ENCODE measurements around the gene PCBP3.
A peak's percentile ranks its signal among the peaks of the same experiment; 100 is the strongest.

The PCBP3 gene

DNA sequence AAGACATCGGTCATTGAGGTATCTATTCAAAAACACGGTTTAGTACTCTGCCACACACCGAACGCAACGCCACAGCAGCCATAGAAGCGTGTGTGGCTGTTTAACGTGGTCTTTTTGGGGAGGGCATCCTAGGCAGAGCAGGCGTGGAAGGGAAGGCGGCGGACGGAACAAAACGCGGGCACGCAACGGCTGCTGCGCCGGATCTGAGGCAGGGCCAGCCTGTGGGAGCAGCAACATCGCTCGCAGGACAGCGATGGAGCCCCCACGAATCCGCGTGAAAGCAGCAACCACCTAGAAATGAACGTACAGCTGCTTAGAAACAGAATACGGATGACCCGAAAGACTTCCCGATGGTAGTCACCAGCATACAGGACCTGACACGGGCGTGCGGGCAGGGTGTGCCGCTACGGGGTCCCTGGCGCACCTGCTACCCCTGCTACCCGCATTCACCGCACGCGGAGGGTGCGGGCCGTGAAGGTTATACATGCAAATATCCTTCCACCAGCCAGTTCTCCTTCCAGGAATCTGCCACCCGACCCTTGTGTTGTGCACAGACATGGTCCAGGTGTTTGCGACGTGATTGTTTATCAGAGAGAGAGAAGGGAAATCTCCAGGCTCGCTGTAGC is 223.6 kb downstream of the PCBP3 start:
- DNase-seq = no peak

DNA sequence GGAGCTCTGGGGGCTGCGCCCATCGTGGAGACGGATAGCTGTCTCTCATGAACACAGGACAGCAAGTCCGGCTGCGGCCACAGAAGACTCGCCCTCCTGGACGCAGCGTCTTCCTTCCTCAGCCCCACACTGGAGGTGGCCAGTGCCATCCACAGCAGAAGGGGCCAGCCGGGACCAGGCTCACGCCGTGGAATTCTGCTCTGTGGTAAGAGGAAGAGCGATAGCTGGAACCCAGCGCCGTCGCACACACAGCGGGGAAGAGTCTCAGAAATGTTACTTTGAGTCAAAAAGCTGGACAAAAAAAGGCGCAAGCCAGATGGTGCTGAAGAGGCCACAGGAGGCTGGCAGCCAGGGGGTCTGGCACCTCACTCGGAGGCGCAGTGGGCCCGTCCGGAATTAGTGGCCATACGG is 224.2 kb downstream of the PCBP3 start:
- DNase-seq = no peak

DNA sequence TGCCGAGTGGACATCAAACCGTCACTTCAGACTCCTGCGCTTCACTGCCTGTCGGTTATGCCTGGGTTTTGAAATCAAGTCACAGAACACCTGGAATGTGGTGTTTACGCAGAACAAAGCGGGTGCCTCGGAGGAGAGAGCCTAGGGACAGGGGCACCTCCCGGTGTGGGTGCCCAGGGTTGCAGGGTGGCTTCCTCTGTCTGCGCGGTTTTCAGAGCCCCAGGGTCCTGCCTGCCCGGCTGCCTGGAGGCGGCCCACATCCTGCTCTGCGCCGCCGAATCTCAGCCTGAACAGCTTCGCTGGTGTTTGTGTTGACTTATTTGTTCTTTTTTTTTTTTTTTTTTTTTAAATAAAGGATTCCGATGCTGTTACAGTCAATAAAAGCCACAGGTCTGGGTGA is 224.6 kb downstream of the PCBP3 start:
- no peak for DNase-seq

DNA sequence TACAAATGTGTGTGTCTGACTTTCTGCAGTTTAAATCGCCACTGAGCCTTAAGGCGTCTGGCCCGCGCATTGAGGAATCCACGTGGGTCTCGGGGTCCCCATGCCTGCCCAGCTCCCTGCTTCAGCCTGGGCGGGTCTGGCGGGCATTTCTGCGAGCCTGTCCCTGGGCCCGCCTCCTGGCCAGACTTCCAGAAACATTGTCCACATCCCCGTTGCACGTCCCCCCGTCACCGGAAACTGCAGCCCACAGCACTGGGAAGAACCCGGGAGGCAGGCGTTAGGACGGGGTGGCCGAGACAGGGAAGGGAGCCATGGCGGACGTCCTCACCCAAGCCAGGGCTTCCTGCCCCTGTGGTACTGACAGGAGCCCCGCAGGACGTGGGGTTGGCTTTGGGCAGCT is 225.0 kb downstream of the PCBP3 start:
- DNase-seq = no peak

DNA sequence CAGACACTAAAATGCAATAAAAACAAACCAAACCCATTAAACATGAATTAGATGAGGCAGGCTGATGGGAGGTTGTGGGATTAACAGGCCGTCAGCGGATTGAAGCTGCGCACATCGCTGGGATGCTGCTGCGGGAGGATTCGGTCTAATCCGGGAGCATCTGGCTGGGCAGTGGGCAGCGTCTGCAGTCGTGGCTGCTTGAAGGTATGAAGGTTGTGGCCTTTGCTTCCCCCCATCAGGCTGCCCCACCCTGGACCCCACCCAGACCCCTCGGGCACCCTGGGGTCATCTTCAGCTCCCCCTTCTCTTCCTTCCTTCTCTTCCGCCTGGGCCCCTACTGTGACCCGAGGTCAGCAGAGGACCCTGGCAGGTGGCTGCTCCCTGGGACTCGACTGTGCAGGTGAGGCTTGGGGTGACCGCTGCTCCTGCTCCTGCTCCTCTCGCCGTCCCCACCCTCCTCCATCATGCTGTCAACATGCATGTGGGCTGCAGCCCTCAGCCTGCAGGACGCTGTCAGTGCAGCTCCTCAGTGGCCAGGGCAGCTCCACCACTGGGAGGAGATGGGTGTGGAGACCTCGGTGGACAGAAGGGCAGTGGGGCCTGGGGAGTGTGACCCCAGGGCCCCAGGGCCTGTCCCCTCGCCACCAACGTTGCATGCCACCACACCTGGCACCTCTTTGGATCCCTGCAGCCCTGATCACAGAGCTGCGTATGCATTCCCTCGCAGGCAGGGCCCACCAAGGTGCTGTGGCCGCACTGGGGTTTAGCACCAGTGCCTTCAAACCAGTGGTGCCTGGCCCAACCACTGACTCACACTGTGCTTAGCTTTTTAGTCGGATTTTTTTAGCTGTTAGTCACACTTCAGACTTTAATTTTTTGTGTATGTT is 225.8 kb downstream of the PCBP3 start:
- DNase-seq = no peak

DNA sequence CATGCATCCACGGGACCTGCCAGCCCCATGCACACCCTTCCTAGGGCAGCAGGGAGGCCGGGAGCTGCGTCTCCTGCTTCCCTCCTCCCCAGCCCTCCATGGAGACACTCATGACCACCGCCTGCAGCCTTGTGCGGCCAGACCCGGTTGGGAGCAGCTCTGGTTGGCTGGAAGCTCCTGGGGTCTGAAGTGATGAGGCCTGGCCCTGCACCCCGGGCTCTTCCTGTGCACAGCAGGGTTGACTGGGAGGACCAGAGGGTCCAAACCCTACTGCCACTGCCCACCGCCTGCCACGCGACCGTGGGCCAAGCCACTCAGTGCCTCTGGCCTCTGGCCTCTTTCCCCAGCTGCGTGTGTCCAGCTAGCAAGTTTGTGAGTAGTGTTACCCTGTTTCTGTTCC is 226.9 kb downstream of the PCBP3 start:
- DNase-seq = no peak

DNA sequence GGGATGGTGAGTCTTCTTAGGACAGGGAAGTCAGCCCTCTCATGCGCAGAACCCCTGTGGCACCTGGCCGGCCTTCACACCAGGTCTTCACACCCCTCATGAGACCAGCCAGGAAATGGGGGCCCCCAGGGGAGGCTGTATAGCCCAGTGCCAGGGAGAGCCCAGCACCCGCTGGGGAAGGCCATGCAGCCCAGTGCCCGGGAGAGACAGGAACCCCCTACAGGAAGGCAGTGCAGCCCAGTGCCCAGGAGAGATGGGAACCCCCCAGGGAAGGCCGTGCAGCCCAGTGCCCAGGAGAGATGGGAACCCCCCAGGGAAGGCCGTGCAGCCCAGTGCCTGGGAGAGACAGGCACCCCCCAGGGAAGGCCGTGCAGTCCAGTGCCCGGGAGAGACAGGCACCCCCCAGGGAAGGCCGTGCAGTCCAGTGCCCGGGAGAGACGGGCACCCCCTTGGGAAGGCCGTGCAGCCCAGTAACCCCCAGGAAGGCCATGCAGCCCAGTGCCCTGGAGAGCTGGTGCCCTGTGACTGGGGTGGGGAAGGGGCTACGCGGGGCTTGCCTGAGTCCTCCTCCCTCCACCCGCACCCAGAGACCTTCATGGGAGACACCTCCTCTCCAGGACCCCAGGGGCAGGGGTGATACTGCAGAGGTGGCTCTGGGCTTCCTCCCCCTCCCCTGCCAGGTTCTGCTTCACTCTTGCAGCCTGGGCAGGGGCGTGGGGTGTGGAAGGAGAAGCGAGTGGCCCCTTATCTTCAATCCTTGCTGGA is 227.5 kb downstream of the PCBP3 start:
- no peak for DNase-seq

DNA sequence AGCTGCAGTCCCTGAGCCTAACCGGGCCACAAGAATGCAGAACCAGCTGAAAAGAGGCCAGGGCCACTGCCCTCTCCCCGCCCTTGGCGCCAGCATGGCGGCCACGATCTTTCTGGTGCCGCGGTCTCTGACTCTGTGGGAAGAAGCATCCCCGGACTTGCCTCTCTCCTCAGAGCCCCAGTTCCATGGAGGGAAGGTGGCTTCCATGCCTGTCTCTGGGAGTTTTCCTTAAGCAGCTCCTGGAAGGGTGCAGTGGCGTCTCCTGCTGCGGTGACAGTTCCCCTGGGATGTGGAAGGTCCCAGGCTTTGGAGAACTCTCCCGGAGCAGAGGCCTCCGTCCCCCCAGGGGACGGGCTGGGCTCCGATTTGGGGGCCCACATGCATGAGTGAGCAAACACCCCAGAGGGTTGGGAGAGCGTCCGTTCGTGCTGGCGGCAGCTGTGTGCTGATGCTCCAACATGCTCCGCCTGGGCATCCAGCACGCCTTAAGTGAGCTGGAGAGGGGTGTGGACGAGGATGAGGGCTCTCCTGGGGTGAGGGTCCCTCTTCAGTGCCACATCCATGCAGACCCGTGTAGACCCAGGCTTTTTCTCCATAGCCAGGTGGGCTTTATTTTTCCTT is 228.2 kb downstream of the PCBP3 start:
- DNase-seq = no peak

DNA sequence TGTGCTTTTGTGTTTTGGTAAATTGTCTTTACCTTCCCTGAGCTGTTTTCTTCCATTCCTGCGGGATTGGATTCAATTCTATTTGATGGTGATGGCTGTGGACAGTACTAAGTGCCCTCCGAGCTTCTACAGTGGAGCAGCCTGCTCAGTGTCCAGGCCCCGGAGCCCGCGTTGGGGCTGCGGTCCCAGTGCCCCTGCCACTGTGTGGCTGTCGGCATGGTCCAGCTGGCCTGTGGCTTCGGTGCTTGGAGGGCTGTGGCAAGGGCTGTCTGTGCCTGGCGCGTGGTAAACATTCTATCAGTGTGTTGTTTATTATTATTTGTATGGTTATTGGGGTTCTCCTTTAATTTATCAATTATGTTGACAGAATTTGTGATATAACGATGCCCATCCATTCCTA is 228.9 kb downstream of the PCBP3 start:
- DNase-seq = no peak

DNA sequence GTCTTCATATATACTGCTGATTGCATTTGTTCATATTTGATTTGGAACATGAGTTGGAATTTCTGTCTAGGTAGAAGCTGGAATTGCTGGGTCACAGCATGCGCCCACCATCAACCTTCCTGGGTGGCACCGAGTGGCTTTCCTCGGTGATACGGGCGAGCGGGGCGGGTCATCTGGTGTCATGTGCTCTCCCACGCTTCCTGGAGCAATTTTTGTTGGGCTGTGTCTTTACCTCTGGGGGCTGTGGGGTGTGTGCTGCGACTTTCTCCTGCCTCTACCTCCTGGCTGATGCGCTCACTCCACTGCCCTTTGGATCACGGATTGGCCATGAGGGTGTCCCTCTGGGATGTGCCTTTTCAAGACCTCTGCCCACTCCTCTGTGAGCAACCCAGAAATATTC is 229.4 kb downstream of the PCBP3 start:
- no peak for DNase-seq

DNA sequence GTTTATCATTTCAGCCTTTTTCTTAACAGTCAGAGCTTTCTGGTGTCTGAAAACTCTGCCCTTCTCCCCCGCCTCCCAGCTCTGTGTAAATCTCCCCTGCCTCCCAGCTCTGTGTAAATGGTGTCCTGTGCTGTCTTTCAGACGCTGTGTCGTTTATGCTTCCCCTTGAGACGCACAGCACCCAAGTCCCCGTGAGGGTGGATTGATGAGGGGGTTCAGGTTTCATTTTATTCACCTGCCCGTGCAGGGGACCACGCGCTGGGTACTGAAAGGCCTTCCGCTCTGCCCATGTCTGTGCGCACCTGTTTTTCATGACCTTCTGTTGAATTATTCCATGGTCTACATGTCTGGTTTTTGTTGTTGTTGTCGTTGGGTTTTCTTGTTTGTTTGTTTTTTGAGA is 229.9 kb downstream of the PCBP3 start:
- no peak for DNase-seq

DNA sequence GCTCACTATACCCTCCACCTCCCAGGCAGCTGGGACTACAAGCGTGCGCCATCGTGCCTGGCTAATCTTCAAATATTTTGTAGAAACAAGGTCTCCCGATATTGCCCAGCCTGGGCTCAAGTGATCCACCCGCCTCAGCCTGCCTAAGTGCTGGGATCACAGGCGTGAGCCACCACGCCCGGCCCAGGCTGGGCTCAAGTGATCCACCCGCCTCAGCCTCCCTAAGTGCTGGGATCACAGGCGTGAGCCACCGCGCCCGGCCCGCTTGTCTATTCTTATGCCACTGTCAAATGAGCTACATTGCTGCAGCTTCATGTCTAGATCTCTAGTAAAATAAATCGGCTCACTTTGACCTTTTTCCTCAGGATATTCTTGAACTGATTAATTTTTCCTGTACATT is 230.3 kb downstream of the PCBP3 start:
- no peak for DNase-seq

DNA sequence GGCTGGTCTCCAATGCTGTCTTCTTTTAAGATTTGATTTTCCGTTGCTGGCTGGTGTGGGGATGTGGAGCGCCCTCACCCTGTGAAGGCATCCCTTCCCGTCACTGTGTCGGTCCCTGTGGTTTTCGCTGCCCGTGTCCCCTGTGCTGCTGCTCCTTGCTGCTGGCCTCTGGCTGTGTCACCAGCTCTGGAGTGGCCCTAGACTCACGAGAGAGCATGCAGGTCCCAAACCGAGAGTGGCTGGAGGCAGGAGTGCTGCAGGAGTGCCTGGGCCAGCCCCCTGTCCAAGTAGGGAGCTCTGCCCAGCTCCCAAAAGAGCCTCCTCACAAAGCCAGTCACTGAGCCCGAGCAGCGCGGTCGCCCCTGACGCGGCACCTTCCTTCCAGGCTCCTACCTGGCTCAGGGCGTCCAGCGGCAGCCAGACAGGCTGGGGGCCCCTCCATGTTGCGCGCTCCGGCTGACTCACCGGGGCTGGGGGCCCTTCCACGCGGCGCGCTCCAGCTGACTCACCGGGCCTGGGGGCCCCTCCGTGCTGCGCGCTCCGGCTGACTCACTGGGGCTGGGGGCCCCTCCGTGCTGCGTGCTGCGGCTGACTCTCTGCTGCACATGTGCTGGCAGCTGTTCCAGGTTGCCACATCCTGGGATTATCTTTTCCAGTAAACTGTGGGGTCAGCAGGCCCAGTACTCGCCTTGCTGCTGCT is 231.3 kb downstream of the PCBP3 start:
- no peak for DNase-seq

DNA sequence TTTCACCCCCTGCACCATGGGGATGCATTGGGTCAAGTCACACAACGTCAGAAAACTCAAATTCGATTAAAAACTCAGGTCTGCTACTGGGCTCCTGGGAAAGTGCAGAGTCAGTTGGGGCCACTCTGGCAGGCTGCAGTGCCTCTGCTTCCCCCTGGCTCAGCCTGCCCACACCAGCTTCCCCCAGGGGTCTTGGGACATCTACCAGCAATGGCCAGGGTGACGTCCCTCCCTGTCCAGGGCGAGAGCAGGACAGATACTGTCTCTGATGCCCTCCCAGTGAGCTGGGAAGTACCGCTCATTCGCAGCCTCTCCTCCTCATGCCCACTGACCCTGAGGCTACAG is 231.9 kb downstream of the PCBP3 start:
- no peak for DNase-seq

DNA sequence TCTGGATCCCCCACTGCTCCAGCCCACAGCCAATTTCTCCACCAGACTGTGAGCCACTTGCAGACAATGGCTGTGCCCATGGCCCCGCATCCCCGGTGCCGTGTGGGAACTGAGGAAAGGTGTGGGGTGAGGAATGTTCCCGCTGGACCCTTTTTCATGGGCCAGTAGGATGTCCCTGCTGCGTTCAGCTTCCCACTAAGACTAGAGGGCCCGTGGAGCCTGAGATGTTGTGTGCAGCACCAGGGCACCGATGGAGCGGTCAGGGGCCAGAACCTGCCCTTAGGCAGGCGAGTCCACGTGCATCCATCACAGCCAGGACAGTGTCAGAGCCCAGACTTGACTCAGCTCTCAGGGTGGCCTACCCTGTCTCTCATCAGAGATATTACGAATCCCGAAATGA is 232.4 kb downstream of the PCBP3 start:
- DNase-seq = no peak

DNA sequence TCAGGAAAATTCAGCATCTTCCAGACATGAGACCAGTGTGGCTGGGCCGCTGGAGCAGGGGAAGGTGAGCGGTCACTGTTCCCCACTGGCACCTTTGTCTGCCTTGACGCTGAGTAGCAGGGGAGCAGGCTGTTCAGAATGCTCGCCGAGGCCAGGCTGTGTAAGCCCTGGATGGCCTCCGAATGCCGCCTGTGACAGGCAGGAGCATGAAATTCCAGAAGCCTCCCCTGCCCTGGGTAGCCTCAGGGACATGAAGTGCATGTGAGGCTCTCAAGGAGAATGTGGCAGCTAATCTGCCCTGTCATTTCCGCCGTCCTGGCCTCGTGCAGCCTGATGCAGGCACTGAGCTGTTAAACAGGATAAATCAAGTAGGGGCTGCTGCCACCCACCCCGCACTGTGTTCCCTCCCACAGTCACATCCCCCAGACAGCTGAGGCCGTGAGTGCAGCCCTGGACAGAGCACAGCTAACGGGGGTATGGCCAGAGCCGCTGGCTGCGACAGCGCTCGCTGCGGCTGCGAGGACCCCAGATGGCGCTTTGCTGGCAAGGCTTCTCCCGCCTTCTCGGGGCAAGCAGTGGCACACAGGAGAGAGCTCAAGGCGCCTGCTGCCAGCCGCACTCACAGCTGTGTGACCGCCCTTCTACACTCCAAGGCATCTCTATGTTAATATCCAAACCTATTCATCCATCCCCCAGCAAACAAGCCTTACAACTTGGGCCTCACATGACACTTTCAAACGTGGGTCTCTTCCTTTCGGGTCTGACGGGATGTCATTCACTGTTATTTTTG is 233.1 kb downstream of the PCBP3 start:
- no peak for DNase-seq

DNA sequence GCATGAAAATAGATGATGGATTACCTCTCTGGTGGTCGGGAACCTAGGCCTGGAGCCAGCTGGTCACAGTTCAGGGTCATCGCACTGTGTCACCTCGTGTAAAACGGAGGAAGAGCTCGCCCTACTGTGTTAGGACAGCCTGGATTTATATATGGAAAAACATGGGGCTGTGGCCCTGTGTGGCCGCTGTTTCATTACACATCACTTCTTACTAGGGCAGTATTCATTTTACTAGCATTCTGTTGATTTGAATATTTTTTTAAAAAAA is 233.6 kb downstream of the PCBP3 start:
- DNase-seq = no peak

DNA sequence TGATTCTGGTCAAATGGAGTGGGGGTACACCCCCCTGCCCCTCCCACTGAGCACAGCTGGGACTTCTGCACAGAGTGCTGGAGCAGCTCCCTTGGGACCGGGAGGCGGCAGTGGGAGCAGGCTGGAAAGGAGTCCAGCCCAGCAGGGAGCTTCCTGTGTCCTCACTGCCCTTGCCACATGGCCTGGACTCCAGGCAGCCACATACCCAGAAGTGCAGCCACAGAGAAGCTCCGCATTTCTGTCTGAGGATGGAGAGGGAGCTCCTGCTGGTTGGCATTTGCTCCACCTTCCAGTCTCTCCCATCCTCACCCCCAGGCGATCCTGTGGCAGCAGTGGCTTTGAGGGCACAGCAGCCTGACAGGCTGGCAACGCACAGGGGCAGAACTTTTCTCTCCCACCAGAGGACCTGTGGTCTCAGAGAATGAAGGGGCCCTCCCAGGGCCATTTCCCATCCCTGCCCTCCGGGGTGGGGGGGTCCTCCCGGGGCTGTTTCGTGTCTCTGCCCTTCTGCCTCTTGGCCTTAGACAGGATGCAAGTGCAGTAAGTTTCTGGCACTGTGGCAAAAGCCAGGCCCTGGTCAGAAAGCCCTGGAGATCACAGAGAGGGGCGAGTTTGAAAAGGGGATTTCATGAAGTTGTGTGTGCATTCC is 234.4 kb downstream of the PCBP3 start:
- DNase-seq = no peak

DNA sequence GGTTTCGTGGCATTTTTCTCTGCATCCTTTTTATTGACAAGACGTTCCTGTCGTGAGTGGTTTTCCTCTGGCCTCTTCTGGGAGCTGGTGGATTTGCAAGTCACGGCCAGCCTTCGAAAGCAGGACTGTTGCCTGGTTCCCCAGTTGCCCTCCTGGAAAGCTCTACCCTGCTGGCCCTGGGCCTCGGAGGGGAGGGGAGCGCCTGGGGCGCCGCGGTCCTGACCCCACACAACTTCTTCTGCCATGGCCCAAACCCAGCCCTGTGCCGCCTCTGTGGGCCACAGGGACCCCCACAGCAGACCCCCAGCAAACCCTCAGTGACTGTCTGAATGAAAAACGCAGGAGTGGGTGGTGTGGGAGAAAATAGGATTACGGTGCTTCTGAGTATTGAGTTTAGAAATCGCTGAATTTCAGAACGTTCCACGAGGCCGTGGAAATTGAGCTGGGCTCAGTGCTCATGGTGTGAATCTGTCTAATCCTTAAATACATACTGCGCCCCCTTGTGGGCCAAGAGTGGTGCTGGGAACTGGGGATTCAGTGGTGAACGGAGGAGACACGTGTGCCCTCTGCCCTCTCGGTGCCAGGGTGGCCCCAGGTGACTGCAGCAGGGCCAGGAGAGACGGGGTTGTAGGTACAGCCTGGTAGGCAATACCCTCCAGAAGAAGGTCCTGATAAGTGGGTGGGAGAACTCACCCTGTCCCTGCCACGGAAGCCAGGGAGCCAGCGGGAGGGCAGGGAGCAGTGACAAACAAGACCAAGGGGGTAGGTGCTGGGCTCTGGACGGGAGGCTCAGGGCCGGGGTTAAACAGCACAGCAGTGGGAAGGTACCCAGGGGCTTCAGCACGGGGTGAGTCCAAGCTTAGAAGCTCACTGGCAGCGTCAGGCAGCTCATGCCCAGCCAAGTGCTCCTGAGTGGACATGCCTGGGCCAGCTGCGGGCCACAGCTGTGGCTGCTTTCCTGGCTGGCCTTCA is 236.9 kb downstream of the PCBP3 start:
- DNase-seq = peak; percentile 64

DNA sequence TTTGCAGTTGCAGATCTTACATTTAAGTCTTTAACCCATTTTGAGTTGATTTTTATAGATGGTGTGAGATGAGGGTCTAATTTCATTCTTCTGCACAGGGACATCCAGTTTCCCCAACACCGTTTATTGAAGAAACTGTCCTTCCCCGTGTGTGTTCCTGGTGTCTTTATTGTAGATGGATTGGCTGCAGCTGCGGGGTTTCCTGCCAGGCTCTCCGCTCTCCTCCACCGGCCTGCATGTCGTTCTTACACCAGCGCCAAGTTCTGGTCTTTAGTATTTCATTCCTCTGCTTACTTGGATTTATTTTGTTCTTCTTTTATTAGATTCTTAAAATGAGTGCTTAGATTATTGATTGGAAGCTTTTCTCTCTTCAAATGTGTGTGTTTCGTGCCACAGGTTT is 239.1 kb downstream of the PCBP3 start:
- DNase-seq = no peak

Data from T-helper 9 cell (primary cell).